Neuronal stem cell (in vitro differentiated cells): Measurements from ENCODE around the gene ROM1.
"Not testable (repeated sequence)": the region's sequence is repeated elsewhere in the genome, so short reads cannot be mapped to it uniquely, and the experiment has no call there.

ENCODE experiments used
- DNase-seq: peaks from one replicate; pipeline ENCODE4 v3.0.0-alpha.2; 2013; ENCODE audit warnings: low spot score
- H2AFZ ChIP-seq: one replicate; pipeline ENCODE4 v1.6.1; 2013; ENCODE audit warnings: mild to moderate bottlenecking, low read length, inconsistent platforms
- H2AK5ac ChIP-seq: 2 replicates; pipeline ENCODE4 v1.6.1; 2013; ENCODE audit warnings: low read depth, mild to moderate bottlenecking, inconsistent platforms, low read length, moderate library complexity, mixed read lengths
- H2BK120ac ChIP-seq: 2 replicates; pipeline ENCODE4 v1.6.1; 2013; ENCODE audit warnings: low read depth, mild to moderate bottlenecking, inconsistent platforms, low read length, moderate library complexity, mixed read lengths
- H2BK12ac ChIP-seq: one replicate; pipeline ENCODE4 v1.6.1; 2013; ENCODE audit warnings: low read length, inconsistent platforms
- H2BK15ac ChIP-seq: 2 replicates; pipeline ENCODE4 v1.6.1; 2013; ENCODE audit warnings: mild to moderate bottlenecking, low read length, inconsistent platforms, mixed read lengths
- H2BK5ac ChIP-seq: one replicate; pipeline ENCODE4 v1.6.1; 2013; ENCODE audit warnings: inconsistent platforms, mild to moderate bottlenecking, low read length, moderate library complexity
- H3K14ac ChIP-seq: one replicate; pipeline ENCODE4 v1.6.1; 2013; ENCODE audit warnings: low read length, inconsistent platforms
- H3K18ac ChIP-seq: 2 replicates; pipeline ENCODE4 v1.6.1; 2013; ENCODE audit warnings: low read length, inconsistent platforms
- H3K23ac ChIP-seq: 2 replicates; pipeline ENCODE4 v1.6.1; 2013; ENCODE audit warnings: low read depth, mild to moderate bottlenecking, mixed read lengths, low read length, inconsistent platforms; ENCODE audit not compliant: poor library complexity
- H3K27ac ChIP-seq: replicated peaks from 3 replicates; pipeline ENCODE4 v1.5.1; 2013; ENCODE audit warnings: low read length, inconsistent platforms
- H3K27me3 ChIP-seq, 3 experiments: 2 replicates each; pipeline ENCODE4 v1.6.1; 2013; ENCODE audit warnings: low read length in 3 of 3, mild to moderate bottlenecking in 2 of 3, inconsistent platforms in 1 of 3, low read depth in 1 of 3, mixed read lengths in 1 of 3, moderate library complexity in 1 of 3; ENCODE audit not compliant: control insufficient read depth in 3 of 3, insufficient read depth in 3 of 3
- H3K36me3 ChIP-seq, 2 donors: replicated peaks in 1 of 2; 2 replicates each; pipeline ENCODE4 v1.6.1; 2013; ENCODE audit warnings: low read length in 2 of 2; ENCODE audit not compliant: control insufficient read depth in 2 of 2, insufficient read depth in 2 of 2
- H3K4ac ChIP-seq: 2 replicates; pipeline ENCODE4 v1.6.1; 2013; ENCODE audit warnings: inconsistent platforms, mild to moderate bottlenecking, low read length, moderate library complexity
- H3K4me1 ChIP-seq, 2 donors: 1 replicate in 1 of 2; 2 replicates in 1 of 2; pipeline ENCODE4 v1.6.1; 2013; ENCODE audit warnings: low read length in 2 of 2, low read depth in 1 of 2; ENCODE audit not compliant: control insufficient read depth in 2 of 2, insufficient read depth in 1 of 2
- H3K4me2 ChIP-seq: one replicate; pipeline ENCODE4 v1.6.1; 2013; ENCODE audit warnings: mild to moderate bottlenecking, low read length, inconsistent platforms; ENCODE audit not compliant: insufficient read depth, poor library complexity, severe bottlenecking
- H3K4me3 ChIP-seq, 2 donors: 2 replicates each; pipeline ENCODE4 v1.5.1; 2013; ENCODE audit warnings: low read length in 2 of 2, mild to moderate bottlenecking in 2 of 2, inconsistent platforms in 1 of 2, moderate library complexity in 1 of 2
- H3K79me1 ChIP-seq: one replicate; pipeline ENCODE4 v1.6.1; 2013; ENCODE audit warnings: low read depth, mild to moderate bottlenecking, inconsistent platforms, low read length, moderate library complexity
- H3K9ac ChIP-seq: one replicate; pipeline ENCODE4 v1.6.1; 2013; ENCODE audit warnings: mild to moderate bottlenecking, low read depth, low read length, inconsistent platforms; ENCODE audit not compliant: poor library complexity
- H3K9me3 ChIP-seq, 2 donors: replicated peaks in 1 of 2; 2 replicates each; pipeline versions ENCODE3 to v1.6.1; 2013; ENCODE audit warnings: low read length in 2 of 2, mild to moderate bottlenecking in 2 of 2, inconsistent platforms in 1 of 2, low read depth in 1 of 2, mixed read lengths in 1 of 2, moderate library complexity in 1 of 2; ENCODE audit not compliant: control insufficient read depth in 2 of 2, insufficient read depth in 1 of 2
- H4K8ac ChIP-seq: one replicate; pipeline ENCODE4 v1.6.1; 2013; ENCODE audit warnings: low read depth, mild to moderate bottlenecking, inconsistent platforms, low read length, moderate library complexity
- H4K91ac ChIP-seq: one replicate; pipeline ENCODE4 v1.6.1; 2013; ENCODE audit warnings: low read length, low read depth, mild to moderate bottlenecking, inconsistent platforms; ENCODE audit not compliant: poor library complexity
- WGBS, 2 donors: extraction: QIAGEN DNeasy Blood & Tissue Kit; methylation state at CpG; one replicate each; pipeline ENCODE4 v1.1.7; 2013; ENCODE audit warnings: missing lambda C conversion rate in 2 of 2, mixed read lengths in 1 of 2; ENCODE audit not compliant: insufficient read length in 2 of 2, insufficient replicate concordance in 1 of 2; ENCODE audit errors: extremely low coverage in 2 of 2; 5-methylcytosine and 5-hydroxymethylcytosine counted together

The ROM1 gene

DNA sequence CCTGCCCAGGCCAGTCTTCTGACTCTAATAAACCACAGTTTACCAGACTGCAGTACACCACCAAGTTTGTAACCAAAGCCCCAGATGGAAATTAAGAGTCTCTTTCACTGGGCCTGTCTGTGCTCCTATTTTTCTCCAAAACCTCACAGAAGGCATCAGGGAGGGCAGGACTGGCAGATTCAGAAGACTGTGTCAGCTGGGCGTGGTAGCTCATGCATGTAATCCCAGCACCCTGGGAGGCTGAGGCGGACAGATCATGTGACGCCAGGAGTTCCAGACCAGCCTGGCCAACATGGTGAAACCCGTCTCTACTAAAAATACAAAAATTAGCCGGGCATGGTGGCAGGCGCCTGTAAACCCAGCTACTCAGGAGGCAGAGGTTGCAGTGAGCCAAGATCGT lies 27.7 kb upstream of the ROM1 start:
- H3K4ac ChIP-seq, H2BK120ac ChIP-seq, H4K91ac ChIP-seq, H3K14ac ChIP-seq, H4K8ac ChIP-seq, DNase-seq, H2BK5ac ChIP-seq, H3K4me2 ChIP-seq, H3K18ac ChIP-seq, H2AFZ ChIP-seq, H3K9me3 ChIP-seq, H2AK5ac ChIP-seq, H3K4me3 ChIP-seq, H3K79me1 ChIP-seq, H3K27me3 ChIP-seq, H3K4me1 ChIP-seq, H3K23ac ChIP-seq, H2BK12ac ChIP-seq, H2BK15ac ChIP-seq, H3K27ac ChIP-seq: not testable (repeated sequence)
- no CpG with 5 or more reads among the region's 7 CpGs for WGBS, 2 donors
- H3K9ac ChIP-seq: peak overlapping the region; percentile 63
- peaks cover 26 to 74% of the 10 kb centered on the region in 2 donors for H3K36me3 ChIP-seq

DNA sequence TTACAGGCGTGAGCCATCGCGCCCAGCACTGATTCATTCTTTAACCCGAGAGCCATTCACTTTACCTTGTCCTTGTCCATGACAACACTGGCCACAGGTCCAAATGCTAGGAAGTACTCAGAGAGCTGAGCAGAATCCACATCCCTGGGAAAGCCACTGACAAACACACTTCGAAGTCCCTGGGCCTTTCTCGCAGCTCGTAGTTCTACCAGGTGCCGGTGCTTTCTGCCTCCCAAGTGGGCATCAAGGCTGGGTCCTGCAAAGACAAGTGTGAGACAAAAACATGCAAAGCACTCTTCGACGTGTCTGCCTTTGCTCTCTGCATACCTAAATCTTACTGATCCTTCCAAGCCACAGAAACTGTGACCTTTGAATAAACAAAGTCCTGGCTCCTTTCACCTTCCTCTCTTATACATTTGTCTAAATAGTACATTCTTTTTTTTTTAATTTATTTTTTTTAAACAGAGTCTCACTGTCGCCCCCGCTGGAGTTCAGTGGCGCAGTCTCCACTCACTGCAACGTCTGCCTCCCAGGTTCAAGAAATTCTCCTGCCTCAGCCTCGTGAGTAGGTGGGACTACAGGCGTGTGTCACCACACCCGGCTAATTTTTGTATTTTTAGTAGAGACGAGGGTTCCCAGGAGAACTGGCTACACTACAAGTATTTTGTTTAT lies 24.0 kb upstream of the ROM1 start:
- no CpG with 5 or more reads among the region's 18 CpGs for WGBS, 2 donors
- Histone ChIP-seq H3K4ac (no peak overlapping the region), H3K36me3 (peaks cover 24 to 62% of the 10 kb centered on the region in 2 donors), H4K91ac (no peak overlapping the region), H3K27me3 (no peaks in the 10 kb centered on the region), H3K9ac (no peak overlapping the region), H3K79me1 (peaks cover 4% of the 10 kb centered on the region), H4K8ac (no peak overlapping the region), H3K14ac (no peak overlapping the region), H2BK120ac (no peak overlapping the region), H3K9me3 (no peaks in the 10 kb centered on the region), H2AK5ac (no peak overlapping the region), H3K4me3 (no peak overlapping the region), H2AFZ (no peak overlapping the region), H3K23ac (no peak overlapping the region), H2BK15ac (no peak overlapping the region), H3K4me1 (peaks cover 7 to 8% of the 10 kb centered on the region in 2 donors), H2BK5ac (no peak overlapping the region), H3K4me2 (no peak overlapping the region), H2BK12ac (no peak overlapping the region), H3K18ac (no peak overlapping the region), H3K27ac (no peak overlapping the region)
- no peak for DNase-seq

DNA sequence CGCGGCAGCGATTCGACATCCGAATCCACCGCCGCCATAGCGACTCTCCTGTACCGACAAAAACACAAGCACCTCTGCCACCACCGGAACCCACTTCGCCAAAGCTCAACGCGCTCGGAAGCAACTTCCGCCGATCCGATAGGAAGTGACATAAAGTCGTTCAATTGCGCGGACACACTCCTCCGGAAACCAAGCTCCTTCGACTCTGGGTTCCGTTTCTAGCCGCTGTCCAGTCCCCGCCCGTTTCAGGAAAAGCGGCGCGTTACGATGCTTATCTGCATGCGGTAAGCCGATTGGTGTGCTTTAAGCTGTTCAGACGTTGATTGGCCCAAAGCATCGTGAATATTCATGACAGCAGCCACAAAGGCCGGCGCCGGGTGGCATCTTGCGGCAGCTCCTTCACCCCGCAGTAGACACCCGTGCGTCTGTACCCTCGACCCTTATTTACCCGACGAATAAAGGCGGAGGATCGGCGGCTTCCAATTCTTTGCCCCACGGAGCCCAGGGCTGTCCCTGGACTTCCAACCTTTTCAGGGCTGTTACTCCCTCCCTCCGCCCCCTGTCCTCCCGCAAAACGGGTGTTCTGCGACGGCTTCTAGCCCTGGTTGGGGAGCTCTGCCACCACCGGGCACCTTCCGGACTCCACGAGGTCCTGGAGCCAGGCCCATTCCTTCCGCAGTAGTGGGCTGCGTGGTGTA lies 21.5 kb upstream of the ROM1 start, which contains the start of gene TUT1:
Gene TUT1, minus strand, starts transcription at position 76 of the 698 bp plus-strand sequence. Its CDS starts 38 bp downstream, at position 38.
- H2BK12ac ChIP-seq: peak within 1 kb of the TSS; percentile 82
- peak within 1 kb of the TSS; percentile 80 to 91 for H3K4me3 ChIP-seq
- H3K14ac ChIP-seq: no peak within 1 kb of the TSS
- H4K8ac ChIP-seq: no peak within 1 kb of the TSS
- peak within 1 kb of the TSS; percentile 86 for H2AFZ ChIP-seq
- peaks cover 7 to 8% of the 10 kb centered on the region in 2 donors for H3K4me1 ChIP-seq
- H2BK15ac ChIP-seq: no peak within 1 kb of the TSS
- H3K23ac ChIP-seq: peak within 1 kb of the TSS; percentile 60
- H2BK120ac ChIP-seq: no peak within 1 kb of the TSS
- H2BK5ac ChIP-seq: peak within 1 kb of the TSS; percentile 30
- H3K4ac ChIP-seq: no peak within 1 kb of the TSS
- no peaks in the 10 kb centered on the region for H3K9me3 ChIP-seq
- DNase-seq: peak; percentile 99
- peaks cover 4% of the 10 kb centered on the region for H3K79me1 ChIP-seq
- H3K27ac ChIP-seq: peak within 1 kb of the TSS; percentile 84
- peaks cover 40 to 67% of the 10 kb centered on the region in 2 donors for H3K36me3 ChIP-seq
- no CpG with 5 or more reads among the region's 58 CpGs for WGBS, 2 donors
- H4K91ac ChIP-seq: no peak within 1 kb of the TSS
- H2AK5ac ChIP-seq: peak within 1 kb of the TSS; percentile 16
- peak within 1 kb of the TSS; percentile 74 for H3K4me2 ChIP-seq
- H3K18ac ChIP-seq: peak within 1 kb of the TSS; percentile 86
- H3K9ac ChIP-seq: peak within 1 kb of the TSS; percentile 81
- no peaks in the 10 kb centered on the region for H3K27me3 ChIP-seq

DNA sequence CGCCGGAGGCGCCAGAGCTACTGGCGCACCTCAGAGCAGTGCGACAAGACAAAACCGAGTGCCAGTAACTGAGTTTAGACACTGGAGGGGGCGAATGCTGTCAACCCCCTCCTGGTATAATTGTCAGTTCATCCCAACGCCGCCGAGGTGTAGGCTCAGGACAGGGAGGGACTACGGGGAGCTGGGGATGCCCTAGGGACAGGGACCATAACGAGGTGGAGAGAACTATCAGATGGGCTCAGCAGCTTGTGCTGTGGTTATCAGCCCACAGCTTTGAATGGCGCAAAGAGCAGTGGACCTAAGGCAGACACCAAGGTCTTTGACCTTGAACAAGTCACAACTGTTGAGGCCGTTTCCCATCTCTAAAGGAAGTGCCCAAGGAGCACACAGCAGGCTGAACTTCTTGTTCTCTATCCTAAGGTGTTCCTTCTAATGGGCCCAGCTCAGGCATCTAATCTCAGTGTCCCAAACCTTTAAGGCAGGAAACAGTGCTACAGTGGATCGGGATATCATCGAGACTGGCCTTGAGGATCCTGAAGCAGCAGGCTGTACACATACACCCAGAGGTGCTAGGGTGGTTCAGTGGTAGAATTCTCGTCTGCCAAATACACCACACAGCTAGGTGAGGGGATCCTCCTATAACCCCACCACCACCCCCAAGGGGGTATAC lies 20.8 kb upstream of the ROM1 start:
- Histone ChIP-seq H3K9me3 (no peaks in the 10 kb centered on the region), H4K91ac (no peak overlapping the region), H2BK12ac (peak overlapping the region; percentile 82), H3K27ac (peak overlapping the region; percentile 74), H3K14ac (no peak overlapping the region), H3K23ac (no peak overlapping the region), H2BK120ac (no peak overlapping the region), H3K4me2 (peak overlapping the region; percentile 74), H3K9ac (peak overlapping the region; percentile 81), H3K4me3 (peak overlapping the region; percentile 75 to 80), H2AK5ac (peak overlapping the region; percentile 16), H2BK5ac (peak overlapping the region; percentile 30), H4K8ac (no peak overlapping the region), H2BK15ac (no peak overlapping the region), H3K27me3 (no peaks in the 10 kb centered on the region), H3K4ac (no peak overlapping the region), H3K18ac (peak overlapping the region; percentile 86), H3K36me3 (peaks cover 43 to 66% of the 10 kb centered on the region in 2 donors), H3K4me1 (peaks cover 7 to 8% of the 10 kb centered on the region in 2 donors), H2AFZ (peak overlapping the region; percentile 82), H3K79me1 (peaks cover 4% of the 10 kb centered on the region)
- no peak for DNase-seq
- no CpG with 5 or more reads among the region's 17 CpGs for WGBS, 2 donors
